Liver (tissue), 9 donors: ENCODE data around the gene PGBD5. TPM values are rescaled to one million over a fixed set of nuclear protein-coding genes. Genes with fewer than 3 reads are reported as not detected.

Experiments
- DNase-seq: peaks from one replicate; pipeline ENCODE4 v3.0.0-alpha.2; 2017; ENCODE audit warnings: low spot score
- H3K27ac ChIP-seq, 2 donors: one replicate each; pipeline ENCODE4 v1.7.0; 2013; ENCODE audit warnings: inconsistent platforms in 2 of 2, low read length in 2 of 2, control low read depth in 1 of 2, low read depth in 1 of 2, mild to moderate bottlenecking in 1 of 2
- H3K27me3 ChIP-seq, 4 donors: one replicate each; pipeline versions ENCODE4 v1.6.1 to v1.7.0; 2013; ENCODE audit warnings: low read length in 3 of 4, inconsistent platforms in 1 of 4, mild to moderate bottlenecking in 1 of 4, moderate library complexity in 1 of 4; ENCODE audit not compliant: control insufficient read depth in 4 of 4, insufficient read depth in 4 of 4
- H3K36me3 ChIP-seq, 4 donors: one replicate each; pipeline versions ENCODE4 v1.6.1 to v1.7.0; 2013; ENCODE audit warnings: low read length in 3 of 4, mild to moderate bottlenecking in 3 of 4, low read depth in 1 of 4, moderate library complexity in 1 of 4; ENCODE audit not compliant: control insufficient read depth in 4 of 4, insufficient read depth in 3 of 4
- H3K4me1 ChIP-seq, 4 donors: one replicate each; pipeline versions ENCODE4 v1.6.1 to v1.7.0; 2013; ENCODE audit warnings: low read length in 3 of 4, mild to moderate bottlenecking in 3 of 4, moderate library complexity in 1 of 4; ENCODE audit not compliant: control insufficient read depth in 4 of 4, insufficient read depth in 4 of 4
- H3K4me3 ChIP-seq, 3 donors: one replicate each; pipeline versions ENCODE4 v1.6.1 to v1.7.0; 2013; ENCODE audit warnings: low read length in 3 of 3, control low read depth in 1 of 3, low read depth in 1 of 3, mild to moderate bottlenecking in 1 of 3
- H3K9ac ChIP-seq, 2 donors: one replicate each; pipeline ENCODE4 v1.7.0; 2013; ENCODE audit warnings: low read length in 2 of 2, mild to moderate bottlenecking in 2 of 2, moderate library complexity in 2 of 2, control low read depth in 1 of 2, low read depth in 1 of 2
- H3K9me3 ChIP-seq, 4 donors: one replicate each; pipeline versions ENCODE4 v1.6.1 to v1.7.0; 2013; ENCODE audit warnings: low read length in 3 of 4; ENCODE audit not compliant: control insufficient read depth in 4 of 4
- ATF3 ChIP-seq: IDR thresholded peaks from 2 replicates; pipeline ENCODE4 v1.6.1; 2016; ENCODE audit warnings: antibody characterized with exemption
- CTCF ChIP-seq: fragments of 150-350 bp; IDR thresholded peaks from 2 replicates; pipeline ENCODE4 v1.5.1; 2017; ENCODE audit warnings: improper control_type of control experiment, low read depth, low read length; ENCODE audit not compliant: missing input control
- EGR1 ChIP-seq, 2 donors: IDR thresholded peaks; 2 replicates each; pipeline ENCODE4 v1.6.1; 2016 to 2018; ENCODE audit warnings: antibody characterized with exemption in 2 of 2, low read depth in 2 of 2
- FOXA1 ChIP-seq: IDR thresholded peaks from 2 replicates; pipeline ENCODE4 v1.6.1; 2016; ENCODE audit warnings: antibody characterized with exemption
- FOXA2 ChIP-seq: IDR thresholded peaks from 2 replicates; pipeline ENCODE4 v1.6.1; 2016; ENCODE audit warnings: antibody characterized with exemption
- GABPA ChIP-seq, 2 donors: IDR thresholded peaks in 1 of 2; conservative IDR thresholded peaks in 1 of 2; 2 replicates each; pipeline ENCODE4 v1.6.1; 2016; ENCODE audit warnings: antibody characterized with exemption in 2 of 2, mild to moderate bottlenecking in 1 of 2, moderate library complexity in 1 of 2
- HNF4A ChIP-seq, 2 donors: conservative IDR thresholded peaks; 2 replicates each; pipeline ENCODE4 v1.6.1; 2016; ENCODE audit warnings: antibody characterized with exemption in 2 of 2, mild to moderate bottlenecking in 2 of 2
- HNF4G ChIP-seq: IDR thresholded peaks from 2 replicates; pipeline ENCODE4 v1.6.1; 2016; ENCODE audit warnings: antibody characterized with exemption
- JUND ChIP-seq, 2 donors: IDR thresholded peaks; 2 replicates each; pipeline ENCODE4 v1.6.1; 2016; ENCODE audit warnings: antibody characterized with exemption in 2 of 2
- MAX ChIP-seq: IDR thresholded peaks from 2 replicates; pipeline ENCODE4 v1.6.1; 2016; ENCODE audit warnings: antibody characterized with exemption
- NR2F2 ChIP-seq: IDR thresholded peaks from 2 replicates; pipeline ENCODE4 v1.6.1; 2016; ENCODE audit warnings: antibody characterized with exemption
- RAD21 ChIP-seq, 2 donors: IDR thresholded peaks; 2 replicates each; pipeline ENCODE4 v1.6.1; 2016; ENCODE audit warnings: antibody characterized with exemption in 2 of 2, mild to moderate bottlenecking in 2 of 2
- REST ChIP-seq: IDR thresholded peaks from 2 replicates; pipeline ENCODE4 v1.6.1; 2016; ENCODE audit warnings: antibody characterized with exemption, mild to moderate bottlenecking
- RXRA ChIP-seq, 2 donors: IDR thresholded peaks; 2 replicates each; pipeline ENCODE4 v1.6.1; 2017 to 2018; ENCODE audit warnings: antibody characterized with exemption in 2 of 2, mild to moderate bottlenecking in 1 of 2
- SP1 ChIP-seq: IDR thresholded peaks from 2 replicates; pipeline ENCODE4 v1.6.1; 2018; ENCODE audit warnings: antibody characterized with exemption, mild to moderate bottlenecking
- TAF1 ChIP-seq: conservative IDR thresholded peaks from 2 replicates; pipeline ENCODE4 v1.6.1; 2016; ENCODE audit warnings: antibody characterized with exemption, mild to moderate bottlenecking
- YY1 ChIP-seq: IDR thresholded peaks from 2 replicates; pipeline ENCODE4 v1.6.1; 2016; ENCODE audit warnings: antibody characterized with exemption, mild to moderate bottlenecking
- ZBTB33 ChIP-seq: IDR thresholded peaks from 2 replicates; pipeline ENCODE4 v1.6.1; 2016; ENCODE audit warnings: antibody characterized with exemption
- WGBS: extraction: QIAGEN DNeasy Blood & Tissue Kit; methylation state at CpG from one replicate; pipeline ENCODE4 v1.1.7; 2013; 5-methylcytosine and 5-hydroxymethylcytosine counted together
- polyA plus RNA-seq, 2 donors: library from polyadenylated mRNA; stranded (reverse) in 1 of 2; unstranded in 1 of 2; fragments of 200-250 nt in 1 of 2; fragments of >200 nt in 1 of 2; fragmentation: Nextera tagmentation in 1 of 2; extraction: Ambion mirVana in 1 of 2; gene quantifications; one replicate each; pipeline versions ENCODE4 v1.2.1 to v1.2.3, GENCODE V29; 2013 to 2015
- total RNA-seq, 2 donors: library from RNA; depleted of rRNA; stranded (reverse); fragments of >200 nt; gene quantifications; one replicate each; pipeline ENCODE4 v1.2.3, GENCODE V29; 2014
- donor health status: healthy.
- donor health status: healthy.
- donor health status: healthy.
- donor health status: healthy.
- donor health status: healthy.

Gene PGBD5
- total and polyA plus RNA-seq, 4 donors, result 0.88 to 5.4 (median 2.7) TPM

- TF ChIP-seq REST (no peak), TAF1 (no peak)
Observed at GRCh38 chr1:230327892-230328284, 98.2 kb downstream of the PGBD5 start (continued).

GRCh38 chr1:230326971-230327891 lies 98.9 kb downstream of the PGBD5 start:
- H3K4me3 ChIP-seq, result peak overlapping the region; percentile 3 to 13 (median 12)
- WGBS, result 50% methylated on average over 31 of the region's 31 CpGs

More at GRCh38 chr1:230326971-230327891, 98.9 kb downstream of the PGBD5 start:
- TF ChIP-seq CTCF (no peak), MAX (peak; percentile 78), EGR1 (IDR thresholded peaks at IDR 0.05; ENCODE audit: low read depth in 2 of 2) (peak; percentile 19 to 44), REST (peak; percentile 86), HNF4G (peak; percentile 80), ATF3 (peak; percentile 58), JUND (IDR thresholded peaks at IDR 0.05) (peak; percentile 43 to 45), RXRA (IDR thresholded peaks at IDR 0.05) (peak; percentile 89 to 93), GABPA (IDR thresholded peaks at IDR 0.05 in 1 of 2, conservative IDR thresholded peaks at IDR 0.05 in 1 of 2) (no peak), FOXA1 (no peak), TAF1 (peak; percentile 24), NR2F2 (peak; percentile 90), YY1 (peak; percentile 84), HNF4A (conservative IDR thresholded peaks at IDR 0.05) (peak; percentile 93 to 95), FOXA2 (peak; percentile 46), ZBTB33 (peak; percentile 57), RAD21 (IDR thresholded peaks at IDR 0.05) (peak; percentile 58 to 65), SP1 (peak; percentile 89)
- Histone ChIP-seq H3K27ac (peak overlapping the region; percentile 75 to 80), H3K9ac (no peak overlapping the region), H3K36me3 (peaks cover 0 to 2% (median 0%) of the 10 kb centered on the region in 4 donors), H3K9me3 (no peaks in the 10 kb centered on the region), H3K4me1 (peaks cover 6 to 22% (median 15%) of the 10 kb centered on the region in 4 donors), H3K27me3 (no peaks in the 10 kb centered on the region)
- peak; percentile 52 for DNase-seq
